IMR-90 (cell line): ENCODE measurements around the gene LY86. TPM values are rescaled to one million over a fixed set of nuclear protein-coding genes. Genes with fewer than 3 reads are reported as not detected.

Source experiments
- ATAC-seq: fragments of 200-7000 bp; cut with Tn5 transposase; 2 replicates; pipeline ENCODE4 v1.9.1; 2020; ENCODE audit warnings: low read depth, mild to moderate bottlenecking, moderate library complexity
- BruUV-seq: library from RNA; stranded (reverse); fragments of 400-500 nt; replicated peaks from 2 replicates; lab custom pipeline; 2021; lab: Mats Ljungman, UMichigan
- CTCF ChIA-PET: fragments of 300-600 bp; formaldehyde crosslinking; extraction: SDS; loops from one replicate; lab custom pipeline; 2021; ENCODE audit warnings: antibody characterized with exemption; lab: Yijun Ruan, JAX
- POLR2A ChIA-PET: fragments of 300-600 bp; sonication (Branson Sonifier 250); formaldehyde crosslinking; loops from one replicate; lab custom pipeline; 2022; ENCODE audit warnings: antibody characterized with exemption; ENCODE audit not compliant: unreplicated experiment; lab: Charles Lee
- DNase-seq: peaks from one replicate; pipeline ENCODE4 v3.0.0; 2013
- H2AFZ ChIP-seq: replicated peaks from 2 replicates; pipeline ENCODE3; 2013; ENCODE audit warnings: low read length, mild to moderate bottlenecking; ENCODE audit not compliant: poor library complexity
- H2AK5ac ChIP-seq: 2 replicates; pipeline ENCODE4 v1.6.1; 2013; ENCODE audit warnings: low read depth, low read length, inconsistent platforms
- H2AK9ac ChIP-seq: replicated peaks from 2 replicates; pipeline ENCODE3; 2013; ENCODE audit warnings: mild to moderate bottlenecking, low read depth, low read length, moderate library complexity; ENCODE audit not compliant: poor library complexity
- H2BK120ac ChIP-seq: 2 replicates; pipeline ENCODE4 v1.6.1; 2013; ENCODE audit warnings: low read depth, low read length, inconsistent platforms
- H2BK15ac ChIP-seq: 3 replicates; pipeline ENCODE4 v1.6.1; 2013; ENCODE audit warnings: low read depth, low read length, inconsistent platforms
- H2BK20ac ChIP-seq: 2 replicates; pipeline ENCODE4 v1.6.1; 2013; ENCODE audit warnings: low read depth, mild to moderate bottlenecking, inconsistent platforms, low read length, moderate library complexity
- H2BK5ac ChIP-seq: 2 replicates; pipeline ENCODE4 v1.6.1; 2013; ENCODE audit warnings: mild to moderate bottlenecking, low read depth, low read length, inconsistent platforms; ENCODE audit not compliant: poor library complexity, severe bottlenecking
- H3K14ac ChIP-seq: replicated peaks from 2 replicates; pipeline ENCODE4 v1.6.1; 2013; ENCODE audit warnings: low read depth, low read length, inconsistent platforms
- H3K18ac ChIP-seq: 2 replicates; pipeline ENCODE4 v1.6.1; 2013; ENCODE audit warnings: low read depth, low read length, control low read depth
- H3K23ac ChIP-seq: 2 replicates; pipeline ENCODE4 v1.6.1; 2013; ENCODE audit warnings: low read depth, low read length, inconsistent platforms
- H3K27ac ChIP-seq: 2 replicates; pipeline ENCODE4 v1.5.1; 2013; ENCODE audit warnings: mild to moderate bottlenecking, control low read depth, low read length; ENCODE audit not compliant: insufficient read depth
- H3K27me3 ChIP-seq: 2 replicates; pipeline ENCODE4 v1.6.1; 2013; ENCODE audit warnings: low read length; ENCODE audit not compliant: control insufficient read depth, insufficient read depth
- H3K36me3 ChIP-seq: 2 replicates; pipeline ENCODE4 v1.6.1; 2013; ENCODE audit warnings: low read length, mixed read lengths; ENCODE audit not compliant: control insufficient read depth, insufficient read depth
- H3K4ac ChIP-seq: 2 replicates; pipeline ENCODE4 v1.6.1; 2013; ENCODE audit warnings: low read depth, low read length, inconsistent platforms
- H3K4me1 ChIP-seq: 2 replicates; pipeline ENCODE4 v1.6.1; 2013; ENCODE audit warnings: low read length, mixed read lengths; ENCODE audit not compliant: control insufficient read depth, insufficient read depth
- H3K4me2 ChIP-seq: 2 replicates; pipeline ENCODE4 v1.6.1; 2013; ENCODE audit warnings: low read depth, mild to moderate bottlenecking, control low read depth, low read length, moderate library complexity
- H3K4me3 ChIP-seq: 2 replicates; pipeline ENCODE4 v1.5.1; 2013; ENCODE audit warnings: low read depth, mild to moderate bottlenecking, control low read depth, low read length, moderate library complexity; ENCODE audit not compliant: insufficient read depth
- H3K56ac ChIP-seq: 2 replicates; pipeline ENCODE4 v1.6.1; 2013; ENCODE audit warnings: low read length, inconsistent platforms; ENCODE audit not compliant: insufficient read depth; ENCODE audit errors: extremely low read depth
- H3K79me1 ChIP-seq, 2 experiments: 2 replicates each; pipeline ENCODE4 v1.6.1; 2013; ENCODE audit warnings: low read length in 2 of 2, inconsistent platforms in 1 of 2, low read depth in 1 of 2
- H3K9ac ChIP-seq: 2 replicates; pipeline ENCODE4 v1.6.1; 2013; ENCODE audit warnings: low read depth, low read length, control low read depth
- H3K9me1 ChIP-seq: 2 replicates; pipeline ENCODE4 v1.6.1; 2013; ENCODE audit warnings: low read length, inconsistent platforms; ENCODE audit not compliant: insufficient read depth
- H3K9me3 ChIP-seq: 2 replicates; pipeline ENCODE4 v1.6.1; 2013; ENCODE audit warnings: low read length; ENCODE audit not compliant: control insufficient read depth, insufficient read depth
- H4K20me1 ChIP-seq: 2 replicates; pipeline ENCODE4 v1.6.1; 2013; ENCODE audit warnings: low read length, inconsistent platforms; ENCODE audit not compliant: insufficient read depth
- H4K5ac ChIP-seq: 2 replicates; pipeline ENCODE4 v1.6.1; 2013; ENCODE audit warnings: mild to moderate bottlenecking, low read depth, low read length, control low read depth
- H4K8ac ChIP-seq, 2 experiments: 2 replicates each; pipeline ENCODE4 v1.6.1; 2013; ENCODE audit warnings: low read depth in 2 of 2, low read length in 2 of 2, control low read depth in 1 of 2, inconsistent platforms in 1 of 2
- H4K91ac ChIP-seq: 2 replicates; pipeline ENCODE4 v1.6.1; 2013; ENCODE audit warnings: low read depth, low read length, inconsistent platforms; ENCODE audit not compliant: insufficient read depth
- BHLHE40 ChIP-seq: fragments of 150-350 bp; IDR thresholded peaks from 2 replicates; pipeline ENCODE4 v1.6.1; 2016; ENCODE audit warnings: mild to moderate bottlenecking, low read depth, low read length
- CEBPB ChIP-seq: IDR thresholded peaks from 2 replicates; pipeline ENCODE4 v1.6.1; 2012; ENCODE audit warnings: low read depth, low read length, improper control_type of control experiment
- CHD1 ChIP-seq: IDR thresholded peaks from 2 replicates; pipeline ENCODE4 v1.6.1; 2012; ENCODE audit warnings: low read depth, low read length, improper control_type of control experiment
- MAFK ChIP-seq: IDR thresholded peaks from 2 replicates; pipeline ENCODE4 v1.6.1; 2012; ENCODE audit warnings: low read depth, low read length, improper control_type of control experiment
- MAZ ChIP-seq: IDR thresholded peaks from 2 replicates; pipeline ENCODE4 v1.6.1; 2012; ENCODE audit warnings: low read depth, mild to moderate bottlenecking, low read length, improper control_type of control experiment, moderate library complexity, borderline replicate concordance
- MXI1 ChIP-seq: IDR thresholded peaks from 2 replicates; pipeline ENCODE4 v1.6.1; 2012; ENCODE audit warnings: low read depth, mild to moderate bottlenecking, low read length, moderate library complexity, borderline replicate concordance
- NFE2L2 ChIP-seq: fragments of 150-350 bp; IDR thresholded peaks from 2 replicates; pipeline ENCODE4 v1.6.1; 2016; ENCODE audit warnings: low read depth, mild to moderate bottlenecking, low read length
- POLR2A ChIP-seq: IDR thresholded peaks from 2 replicates; pipeline ENCODE4 v1.6.1; 2012; ENCODE audit warnings: mild to moderate bottlenecking, low read depth, low read length
- RAD21 ChIP-seq: IDR thresholded peaks from 2 replicates; pipeline ENCODE4 v1.6.1; 2012; ENCODE audit warnings: low read length, improper control_type of control experiment
- RCOR1 ChIP-seq: IDR thresholded peaks from 2 replicates; pipeline ENCODE4 v1.6.1; 2012; ENCODE audit warnings: mild to moderate bottlenecking, low read length, improper control_type of control experiment; ENCODE audit not compliant: insufficient replicate concordance
- RFX5 ChIP-seq: IDR thresholded peaks from 2 replicates; pipeline ENCODE4 v1.8.0; 2012; ENCODE audit warnings: low read depth, mild to moderate bottlenecking, low read length, moderate library complexity
- WGBS, 2 experiments: methylation state at CpG; one replicate each; pipeline versions ENCODE4 v1.1.5 to v1.1.7; 2013; ENCODE audit warnings: missing lambda C conversion rate in 2 of 2; ENCODE audit not compliant: insufficient read length in 1 of 2; ENCODE audit errors: extremely low coverage in 2 of 2; 5-methylcytosine and 5-hydroxymethylcytosine counted together
- dilution Hi-C: fragments of 300-500 bp; cut with HindIII; formaldehyde crosslinking; loops from one replicate; pipeline ENCODE4 v1.14.3; 2018; ENCODE audit warnings: low sequenced_read_pairs; ENCODE audit not compliant: unreplicated experiment
- in situ Hi-C: fragments of 300-500 bp; cut with MboI; formaldehyde crosslinking; loops from 3 replicates; pipeline ENCODE4 v1.14.3; 2019; ENCODE audit warnings: low sequenced_read_pairs, inconsistent platforms, mixed read lengths
- intact Hi-C: fragments of 100-400 bp; cut with micrococcal nuclease; formaldehyde crosslinking; loops from 2 replicates; pipeline ENCODE4 v1.10.0; 2022
- polyA plus RNA-seq, 3 experiments: library from polyadenylated mRNA; depleted of rRNA; stranded (reverse); fragments of >200 nt; gene quantifications; 2 replicates each; pipeline ENCODE4 v1.2.3, GENCODE V29; 2012; ENCODE audit warnings: low replicate concordance in 1 of 3
- total RNA-seq: library from RNA; depleted of rRNA; stranded (reverse); fragments of >200 nt; gene quantifications from 2 replicates; pipeline ENCODE4 v1.2.3, GENCODE V29; 2012
- TF ChIP-seq, protein P1 (sequence below): fragments of 150-350 bp; IDR thresholded peaks from 2 replicates; pipeline ENCODE4 v1.6.1; 2016; ENCODE audit warnings: low read depth, mild to moderate bottlenecking, low read length, moderate library complexity, borderline replicate concordance
- TF ChIP-seq, protein P2 (sequence below): fragments of 150-350 bp; IDR thresholded peaks from 2 replicates; pipeline ENCODE4 v1.6.1; 2017; ENCODE audit warnings: mild to moderate bottlenecking, antibody characterized with exemption, low read length, low read depth

The LY86 gene
- total and polyA plus RNA-seq, 2 of the 4 experiments (the other 2 are of a cell fraction): not detected

DNA sequence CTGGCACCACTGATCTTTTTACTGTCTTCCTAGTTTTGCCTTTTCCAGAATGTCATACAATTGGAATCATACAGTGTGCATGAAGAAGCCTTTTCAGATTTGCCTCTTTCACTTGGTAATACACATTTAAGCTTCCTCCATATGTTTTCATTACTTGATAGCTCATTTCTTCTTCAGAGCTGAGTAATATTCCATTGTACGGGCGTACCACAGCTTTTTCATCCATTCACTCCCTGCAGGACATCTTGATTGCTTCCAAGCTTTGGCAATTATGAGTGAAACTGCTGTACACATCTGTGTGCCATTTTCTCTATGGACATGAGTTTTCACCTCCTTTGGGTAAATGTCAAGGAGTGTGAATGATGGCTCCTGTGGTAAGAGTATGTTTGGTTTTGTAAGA is 46.2 kb upstream of the LY86 start (continued):
- no peak for TF ChIP-seq RAD21
- TF ChIP-seq, protein P1, sequence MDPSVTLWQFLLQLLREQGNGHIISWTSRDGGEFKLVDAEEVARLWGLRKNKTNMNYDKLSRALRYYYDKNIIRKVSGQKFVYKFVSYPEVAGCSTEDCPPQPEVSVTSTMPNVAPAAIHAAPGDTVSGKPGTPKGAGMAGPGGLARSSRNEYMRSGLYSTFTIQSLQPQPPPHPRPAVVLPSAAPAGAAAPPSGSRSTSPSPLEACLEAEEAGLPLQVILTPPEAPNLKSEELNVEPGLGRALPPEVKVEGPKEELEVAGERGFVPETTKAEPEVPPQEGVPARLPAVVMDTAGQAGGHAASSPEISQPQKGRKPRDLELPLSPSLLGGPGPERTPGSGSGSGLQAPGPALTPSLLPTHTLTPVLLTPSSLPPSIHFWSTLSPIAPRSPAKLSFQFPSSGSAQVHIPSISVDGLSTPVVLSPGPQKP: no peak
- TF ChIP-seq CEBPB: no peak
- TF ChIP-seq RFX5: no peak

DNA sequence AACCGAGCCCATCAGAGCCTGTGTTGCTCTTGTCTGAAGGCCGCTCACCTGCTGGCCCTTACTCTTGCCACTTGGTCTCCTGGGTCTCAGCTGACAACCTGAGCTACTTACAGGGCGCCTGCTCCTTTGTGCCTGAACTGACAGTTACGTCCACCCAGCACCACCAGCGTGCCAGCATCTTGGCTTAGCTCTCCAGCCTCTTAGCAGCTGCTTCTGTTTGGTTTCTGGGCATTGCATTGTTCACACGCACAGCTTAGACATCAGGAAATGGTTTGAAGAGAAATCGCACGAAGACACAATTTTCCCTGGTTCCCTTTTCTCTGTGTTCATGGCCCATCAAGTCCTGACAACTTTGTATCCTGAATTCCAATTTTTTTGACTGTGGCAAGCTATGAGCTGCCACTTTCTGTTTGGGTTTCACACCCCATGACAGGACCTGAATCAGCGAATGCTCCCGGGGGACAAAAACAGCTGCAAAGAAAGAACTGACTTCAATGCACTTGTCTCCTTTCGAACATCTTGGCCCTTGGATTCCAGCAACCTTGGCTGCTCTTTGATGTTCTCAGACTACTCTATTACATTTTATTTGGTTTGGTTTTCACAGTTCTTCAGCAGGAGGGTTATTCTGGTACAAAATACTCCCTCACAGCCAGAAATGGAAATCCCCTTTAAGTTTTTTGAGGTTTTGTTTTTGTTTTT is 45.2 kb upstream of the LY86 start:
- Histone ChIP-seq H3K9me1 (no peaks in the 10 kb centered on the region), H2AK9ac (no peak overlapping the region), H4K5ac (no peak overlapping the region), H3K14ac (no peak overlapping the region), H3K36me3 (no peaks in the 10 kb centered on the region), H4K91ac (no peak overlapping the region), H3K18ac (no peak overlapping the region), H3K27ac (no peak overlapping the region), H3K4me2 (no peak overlapping the region), H3K9ac (no peak overlapping the region), H3K9me3 (no peaks in the 10 kb centered on the region), H3K56ac (no peak overlapping the region), H4K20me1 (no peaks in the 10 kb centered on the region), H3K4me3 (no peak overlapping the region), H2BK15ac (no peak overlapping the region), H2BK20ac (no peak overlapping the region), H4K8ac (no peak overlapping the region), H3K4me1 (no peaks in the 10 kb centered on the region), H3K4ac (no peak overlapping the region), H2AFZ (peak overlapping the region; percentile 33), H3K79me1 (no peaks in the 10 kb centered on the region), H2BK5ac (no peak overlapping the region), H2AK5ac (no peak overlapping the region), H2BK120ac (no peak overlapping the region), H3K23ac (no peak overlapping the region), H3K27me3 (peaks cover 5% of the 10 kb centered on the region; the same call in 1 of the 2 replicates)
- intact Hi-C loops: loop anchor here (10.0 kb wide), 1 partner anchor 789 kb away; no protein-coding TSS in a partner anchor
- ATAC-seq (no peak), DNase-seq (no peak)
- BruUV-seq: no TSS peak
- POLR2A ChIA-PET: no interaction called here
- CTCF ChIA-PET: no interaction called here
- in situ Hi-C loops: loop anchor here (10.0 to 25.0 kb wide), 3 partner anchors 1119 to 1399 kb away; no protein-coding TSS in a partner anchor
- 65% methylated on average over 9 of the region's 11 CpGs; no CpG with 5 or more reads in 1 of the 2 experiments for WGBS, 2 experiments
- dilution Hi-C loops: no loop called here
- TF ChIP-seq MAFK: no peak
- no peak for TF ChIP-seq CEBPB
- TF ChIP-seq NFE2L2: no peak
- no peak for TF ChIP-seq RCOR1
- no peak for TF ChIP-seq RFX5
- TF ChIP-seq BHLHE40: no peak
- no peak for TF ChIP-seq RAD21
- TF ChIP-seq MAZ: no peak
- TF ChIP-seq, protein P1: no peak
- TF ChIP-seq CHD1: no peak
- TF ChIP-seq, protein P2, sequence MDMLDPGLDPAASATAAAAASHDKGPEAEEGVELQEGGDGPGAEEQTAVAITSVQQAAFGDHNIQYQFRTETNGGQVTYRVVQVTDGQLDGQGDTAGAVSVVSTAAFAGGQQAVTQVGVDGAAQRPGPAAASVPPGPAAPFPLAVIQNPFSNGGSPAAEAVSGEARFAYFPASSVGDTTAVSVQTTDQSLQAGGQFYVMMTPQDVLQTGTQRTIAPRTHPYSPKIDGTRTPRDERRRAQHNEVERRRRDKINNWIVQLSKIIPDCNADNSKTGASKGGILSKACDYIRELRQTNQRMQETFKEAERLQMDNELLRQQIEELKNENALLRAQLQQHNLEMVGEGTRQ: no peak
- no peak for TF ChIP-seq MXI1
- no peak for TF ChIP-seq POLR2A
